Caki2 (cell line): ENCODE results near the gene LRRC8E. TPM values are rescaled to one million over a fixed set of nuclear protein-coding genes. Genes with fewer than 3 reads are reported as not detected.
"Not testable (repeated sequence)": the region's sequence is repeated elsewhere in the genome, so short reads cannot be mapped to it uniquely, and the experiment has no call there.

Source experiments
- DNase-seq: peaks from one replicate; pipeline ENCODE4 v3.0.0-alpha.2; 2015; ENCODE audit warnings: low read depth
- in situ Hi-C: cut with HindIII; loops from 2 replicates; pipeline ENCODE4 v1.10.0; 2016; ENCODE audit warnings: low sequenced_read_pairs, low pct_unique_long_range_greater_than_20kb, mixed read lengths
- total RNA-seq: library from RNA; depleted of rRNA; stranded (reverse); fragments of >200 nt; shearing (Covaris generic); gene quantifications from 2 replicates; pipeline ENCODE4 v1.2.3, GENCODE V29; 2014; ENCODE audit warnings: low replicate concordance

Gene LRRC8E
- total RNA-seq, 1 experiment from 2014 or later: 14.7 TPM

DNA sequence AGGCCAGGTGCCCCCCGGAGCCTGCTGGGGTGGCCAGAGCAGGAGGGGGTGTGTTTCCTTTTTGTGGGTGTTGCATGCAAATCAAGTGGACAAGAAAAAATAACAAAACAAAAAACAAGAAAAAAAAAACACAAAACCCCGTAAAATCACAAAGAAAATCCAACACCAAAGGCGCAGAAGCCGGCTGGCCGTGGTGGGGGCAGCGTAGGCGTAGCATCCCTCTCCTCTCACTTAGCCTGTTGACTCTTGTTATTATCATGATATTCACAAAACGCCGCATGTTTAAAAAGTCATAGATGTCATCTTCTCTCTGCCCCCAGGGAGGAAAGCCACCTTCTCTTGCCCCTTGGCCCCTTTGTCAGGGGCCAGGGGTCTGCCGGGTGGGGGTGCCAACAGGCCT is 25.3 kb downstream of the LRRC8E start:
- DNase-seq: no peak
- in situ Hi-C loops: no loop called here

GRCh38 chr19:7914099-7914498 is 25.8 kb downstream of the LRRC8E start:
- in situ Hi-C loops: no loop called here
- no peak for DNase-seq

DNA sequence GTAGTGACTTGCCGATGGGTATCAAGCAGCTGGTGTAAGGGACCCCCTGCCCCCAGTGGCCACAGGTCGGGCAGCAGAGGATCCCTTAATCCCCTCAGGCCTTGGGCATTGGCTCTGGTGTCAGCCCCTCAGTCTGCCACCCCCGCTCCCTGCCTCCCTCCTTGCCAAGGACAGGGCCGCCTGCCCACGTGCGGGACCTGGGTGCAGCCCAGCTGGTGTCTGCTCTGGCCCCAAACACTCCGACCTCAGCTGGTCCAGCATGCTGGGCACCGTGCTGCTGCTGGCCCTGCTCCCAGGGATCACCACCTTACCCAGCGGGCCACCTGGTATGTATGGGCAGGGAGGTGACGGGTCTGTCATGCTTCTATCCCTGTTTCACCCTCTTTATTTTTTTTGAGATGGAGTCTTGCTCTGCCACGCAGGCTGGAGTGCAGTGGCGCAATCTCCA is 26.3 kb downstream of the LRRC8E start, which contains the start of gene TGFBR3L:
TSS of gene TGFBR3L (plus strand) at position 233 of the 448 bp plus-strand sequence.
- DNase-seq: no peak
- in situ Hi-C loops: no loop called here

- DNase-seq: no peak
- in situ Hi-C loops: no loop called here
Measured at GRCh38 chr19:7915250-7916102, 27.2 kb downstream of the LRRC8E start.

DNA sequence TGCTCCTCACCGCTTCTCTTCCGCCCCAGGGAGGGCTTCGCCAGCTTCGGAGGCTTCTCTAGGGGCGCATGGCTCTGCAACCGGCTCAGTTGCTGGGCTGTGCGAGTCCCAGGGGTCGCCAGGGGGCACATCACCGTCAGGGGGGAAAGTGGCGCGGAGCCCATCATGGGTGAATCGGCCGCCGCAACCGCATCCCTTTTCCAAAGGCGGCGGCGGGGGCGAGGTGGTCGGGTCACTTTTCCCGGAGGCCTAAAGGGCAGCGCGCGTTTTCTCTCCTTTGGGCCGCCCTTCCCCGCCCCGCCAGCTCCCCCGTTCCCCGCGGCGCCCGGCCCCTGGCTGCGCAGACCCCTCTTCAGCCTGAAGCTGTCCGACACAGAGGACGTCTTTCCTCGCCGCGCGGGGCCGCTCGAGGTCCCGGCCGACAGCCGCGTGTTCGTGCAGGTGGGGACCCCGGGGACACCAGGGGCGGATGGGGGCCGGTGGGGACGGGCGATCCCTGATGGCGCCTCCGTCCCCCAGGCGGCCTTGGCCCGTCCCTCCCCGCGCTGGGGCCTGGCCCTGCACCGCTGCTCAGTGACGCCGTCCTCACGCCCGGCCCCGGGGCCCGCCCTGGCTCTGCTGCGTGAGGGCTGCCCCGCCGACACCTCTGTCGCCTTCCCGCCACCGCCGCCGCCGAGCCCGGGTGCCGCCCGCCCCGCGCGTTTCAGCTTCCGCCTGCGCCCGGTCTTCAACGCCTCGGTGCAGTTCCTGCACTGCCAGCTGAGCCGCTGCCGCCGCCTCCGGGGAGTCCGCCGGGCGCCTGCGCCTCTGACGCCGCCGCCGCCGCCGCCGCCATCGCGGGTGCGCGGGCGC is 28.0 kb downstream of the LRRC8E start:
- in situ Hi-C loops: no loop called here
- DNase-seq: no peak

DNA sequence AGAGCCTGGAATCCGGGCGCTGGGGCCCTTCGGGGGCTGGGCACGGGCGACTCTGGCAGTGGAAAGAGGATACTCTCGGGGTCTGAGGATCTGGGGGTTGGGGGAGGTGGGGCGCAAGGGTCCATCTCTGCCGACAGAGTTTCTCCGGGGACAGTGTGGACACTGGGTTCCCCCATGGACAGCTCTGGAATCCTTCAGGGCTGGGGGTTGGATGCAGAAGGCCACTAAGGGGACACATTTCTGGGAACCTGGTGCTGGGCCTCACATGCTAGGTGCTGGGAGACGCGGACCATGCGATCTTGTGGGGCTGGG is 28.6 kb downstream of the LRRC8E start:
- no peak for DNase-seq

GRCh38 chr19:7917267-7918061 is 29.2 kb downstream of the LRRC8E start:
- in situ Hi-C loops: no loop called here
- no peak for DNase-seq

More for the DNA sequence above, 28.6 kb downstream of the LRRC8E start:
- in situ Hi-C loops: no loop called here

- DNase-seq, in situ Hi-C loops: not testable (repeated sequence)
Measured at GRCh38 chr19:7918062-7918614, 29.8 kb downstream of the LRRC8E start.

- DNase-seq: no peak
- in situ Hi-C loops: no loop called here
Measured at GRCh38 chr19:7918615-7919421, 30.5 kb downstream of the LRRC8E start.

DNA sequence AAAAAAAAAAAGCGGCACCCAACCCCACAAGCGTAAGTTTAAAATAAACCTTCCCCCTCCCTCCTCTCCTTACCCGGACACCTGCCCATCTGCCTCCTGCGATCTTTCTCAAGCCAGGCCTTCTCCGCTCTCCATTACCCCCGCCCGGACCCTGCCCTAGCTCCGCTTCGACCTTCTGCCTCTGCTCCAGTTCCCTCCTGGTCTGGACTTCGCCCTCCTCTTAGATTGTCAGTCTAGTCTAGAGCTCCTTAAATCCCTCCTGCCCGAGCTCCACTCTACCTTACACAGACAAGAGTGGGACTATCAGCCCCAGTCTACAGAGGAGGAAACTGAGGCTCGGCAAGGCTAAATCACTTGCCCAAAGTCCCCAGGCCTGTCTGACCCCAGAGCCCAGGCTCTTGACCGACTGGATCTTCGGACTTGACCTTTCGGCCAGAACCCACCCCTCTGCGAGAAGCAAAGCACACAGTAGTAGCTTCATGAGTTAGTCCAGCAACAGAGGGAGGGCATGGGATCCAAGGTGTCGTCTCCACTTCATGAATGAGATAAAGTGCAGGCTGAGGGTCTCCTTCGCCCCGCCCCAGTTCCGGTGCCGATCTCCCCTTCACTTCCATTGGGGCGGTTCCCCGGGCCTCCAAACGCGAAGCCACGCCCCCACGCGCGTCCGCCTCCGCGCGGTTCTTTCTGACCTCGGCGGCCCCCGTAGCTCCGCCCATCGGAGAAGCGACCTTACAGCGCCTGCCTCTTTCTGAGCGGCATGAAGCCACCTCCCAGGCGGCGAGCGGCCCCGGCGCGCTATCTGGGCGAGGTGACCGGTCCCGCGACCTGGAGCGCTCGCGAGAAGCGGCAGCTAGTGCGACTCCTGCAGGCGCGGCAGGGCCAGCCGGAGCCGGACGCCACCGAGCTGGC is 31.6 kb downstream of the LRRC8E start, which contains the start of gene SNAPC2:
TSS of gene SNAPC2 (plus strand) at position 729 of the 909 bp plus-strand sequence. CDS start at position 758, 29 bp downstream.
- in situ Hi-C loops: no loop called here
- peak; percentile 89 for DNase-seq

- peak; percentile 62 for DNase-seq
- in situ Hi-C loops: no loop called here
Measured at GRCh38 chr19:7920519-7921301, 32.4 kb downstream of the LRRC8E start.

- DNase-seq: no peak
- in situ Hi-C loops: no loop called here
Measured at GRCh38 chr19:7921302-7921966, 33.1 kb downstream of the LRRC8E start.

- in situ Hi-C loops: no loop called here
- DNase-seq: no peak
Measured at GRCh38 chr19:7921967-7922835, 33.9 kb downstream of the LRRC8E start.

DNA sequence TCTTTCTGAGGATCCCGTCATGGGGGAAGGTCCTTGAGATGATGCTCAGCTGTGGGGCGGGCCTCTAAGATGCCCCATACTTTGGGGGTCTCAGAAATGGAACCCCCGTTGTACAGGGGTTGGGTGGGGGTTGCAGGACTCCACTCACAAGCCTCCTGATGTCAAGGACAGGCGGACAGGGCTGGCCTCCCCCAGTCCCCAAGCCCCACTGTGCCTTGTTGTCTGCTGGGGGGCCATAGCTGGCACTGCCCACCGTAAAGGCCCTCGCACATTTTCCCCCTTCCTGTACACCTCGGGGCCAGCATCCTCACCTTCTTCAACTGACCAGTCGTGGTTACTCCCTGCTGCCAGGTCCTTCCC is 34.5 kb downstream of the LRRC8E start:
- in situ Hi-C loops: no loop called here
- DNase-seq: no peak
